HG03575 (cell line): ENCODE measurements around the gene SERAC1.

Experiments used
- ATAC-seq: cut with Tn5 transposase; IDR thresholded peaks from one replicate; pipeline ENCODE4 v1.9.1; 2021; ENCODE audit not compliant: unreplicated experiment, insufficient number of reproducible peaks, low FRiP score; ENCODE audit errors: extremely low read depth

Gene SERAC1

DNA sequence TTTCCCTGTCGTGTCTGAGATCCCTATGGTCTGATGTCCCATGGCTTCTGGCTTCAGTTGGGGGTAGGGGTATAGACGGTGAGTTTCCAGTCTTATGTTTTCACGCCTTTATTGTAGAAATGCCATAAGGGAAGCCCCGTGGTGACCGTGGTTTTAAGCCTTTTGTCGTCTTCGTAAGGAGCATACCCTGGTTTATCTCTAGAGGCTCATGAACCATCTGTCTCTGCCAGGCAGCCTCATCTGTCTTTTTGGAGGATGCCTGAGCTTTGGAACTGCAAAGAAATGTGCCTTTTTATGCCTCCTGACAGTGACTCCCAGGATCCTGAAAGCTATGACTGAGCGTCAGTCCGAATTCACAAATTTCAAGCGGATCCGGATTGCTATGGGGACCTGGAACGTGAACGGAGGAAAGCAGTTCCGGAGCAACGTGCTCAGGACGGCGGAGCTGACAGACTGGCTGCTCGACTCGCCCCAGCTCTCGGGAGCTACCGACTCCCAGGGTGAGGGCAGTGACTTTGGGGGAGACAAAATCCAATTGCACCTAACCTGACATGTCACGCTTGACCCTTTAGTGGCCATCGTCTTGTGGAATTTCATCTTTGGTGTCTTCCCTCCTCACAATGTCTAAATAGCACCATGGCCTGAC is 101.8 kb downstream of the SERAC1 start:
- no peak for ATAC-seq

DNA sequence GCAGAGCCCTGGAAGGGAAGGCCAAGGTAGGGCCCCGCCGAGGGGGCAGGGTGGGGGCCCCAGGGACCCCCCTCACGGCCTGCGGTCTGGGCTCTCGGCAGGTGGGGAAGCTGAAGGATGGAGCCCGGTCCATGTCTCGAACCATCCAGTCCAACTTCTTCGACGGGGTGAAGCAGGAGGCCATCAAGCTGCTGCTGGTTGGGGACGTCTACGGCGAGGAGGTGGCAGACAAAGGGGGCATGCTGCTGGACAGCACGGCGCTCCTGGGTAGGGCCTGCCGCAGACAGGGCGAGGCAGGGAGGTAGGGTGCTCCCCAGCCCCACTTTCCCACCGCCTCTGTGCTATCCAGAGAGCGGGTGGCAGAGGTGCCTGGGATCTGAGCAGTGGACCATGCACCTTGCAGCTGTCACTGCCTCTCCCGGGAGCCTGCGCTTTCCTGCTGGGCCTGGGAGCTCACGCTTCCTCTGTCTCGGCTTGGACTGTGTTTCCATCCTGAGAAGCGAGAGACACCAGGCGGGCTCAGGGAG is 103.3 kb downstream of the SERAC1 start:
- no peak for ATAC-seq

DNA sequence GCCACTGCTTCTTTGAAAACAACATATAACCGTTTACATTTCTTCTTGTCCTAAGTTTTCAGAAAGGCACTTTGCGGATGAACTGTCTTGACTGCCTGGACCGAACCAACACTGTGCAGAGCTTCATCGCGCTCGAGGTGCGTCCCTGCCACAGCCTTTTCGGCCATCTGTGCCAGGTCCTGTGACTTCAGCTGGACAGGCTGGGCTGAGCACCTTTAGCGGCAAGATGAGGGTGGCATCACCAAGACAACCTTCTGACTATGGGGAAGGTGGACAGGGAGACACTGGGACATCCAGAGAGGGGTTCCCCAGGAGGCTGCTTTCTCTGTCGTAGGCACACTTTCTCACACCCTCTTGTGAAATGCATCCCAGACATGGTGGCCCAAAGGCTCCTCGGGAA is 104.3 kb downstream of the SERAC1 start:
- no peak for ATAC-seq

DNA sequence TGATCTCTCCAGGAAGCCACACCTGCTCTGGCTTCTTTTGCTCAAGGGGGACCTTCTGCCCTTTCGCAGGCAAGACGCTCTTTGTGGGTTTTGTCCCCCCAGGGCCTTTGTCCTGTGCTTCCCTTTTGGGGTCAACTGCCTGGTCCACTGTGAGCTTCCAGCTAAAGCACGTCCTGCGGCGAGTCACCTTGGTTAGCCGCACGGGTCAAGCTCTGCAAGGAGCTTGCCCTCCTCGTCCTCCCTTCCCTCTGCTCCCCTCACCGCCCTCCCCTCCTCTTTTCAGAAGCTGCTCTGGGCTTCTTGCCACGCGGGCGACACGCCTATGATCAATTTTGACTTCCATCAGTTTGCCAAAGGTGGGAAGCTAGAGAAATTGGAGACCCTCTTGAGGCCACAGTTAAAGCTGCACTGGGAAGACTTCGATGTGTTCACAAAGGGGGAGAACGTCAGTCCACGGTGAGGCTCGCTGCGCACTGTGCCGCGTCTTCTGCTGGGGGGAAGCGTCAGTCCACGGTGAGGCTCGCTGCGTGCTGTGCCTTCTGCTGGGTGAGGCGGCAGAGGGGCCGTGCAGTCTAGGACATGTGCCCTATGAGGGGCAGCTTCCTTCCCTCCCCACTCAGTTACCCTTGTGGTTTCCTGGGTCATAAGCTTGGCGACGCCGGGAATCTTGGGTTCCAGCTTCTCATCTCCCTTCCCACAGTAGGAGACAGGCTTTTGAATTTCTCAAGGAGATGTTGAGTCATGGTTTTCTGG is 106.2 kb downstream of the SERAC1 start:
- no peak for ATAC-seq

DNA sequence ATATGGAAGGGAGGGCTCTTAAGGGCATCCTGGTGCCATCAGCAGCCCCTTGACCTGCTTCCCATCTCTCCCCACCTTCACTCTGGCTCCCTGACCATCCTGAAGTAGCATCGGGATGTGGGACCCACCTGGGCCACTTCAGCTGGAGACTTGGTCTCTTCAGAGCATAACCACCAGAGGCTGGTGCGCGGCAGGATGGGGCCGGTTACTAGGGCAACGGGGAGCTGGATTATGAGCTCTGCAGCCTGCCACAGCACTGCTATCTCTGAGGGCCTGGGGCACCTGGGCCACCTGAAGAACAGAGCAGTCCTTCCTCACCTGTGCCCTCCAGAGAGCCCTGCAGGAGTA is 106.7 kb downstream of the SERAC1 start:
- ATAC-seq, result no peak

DNA sequence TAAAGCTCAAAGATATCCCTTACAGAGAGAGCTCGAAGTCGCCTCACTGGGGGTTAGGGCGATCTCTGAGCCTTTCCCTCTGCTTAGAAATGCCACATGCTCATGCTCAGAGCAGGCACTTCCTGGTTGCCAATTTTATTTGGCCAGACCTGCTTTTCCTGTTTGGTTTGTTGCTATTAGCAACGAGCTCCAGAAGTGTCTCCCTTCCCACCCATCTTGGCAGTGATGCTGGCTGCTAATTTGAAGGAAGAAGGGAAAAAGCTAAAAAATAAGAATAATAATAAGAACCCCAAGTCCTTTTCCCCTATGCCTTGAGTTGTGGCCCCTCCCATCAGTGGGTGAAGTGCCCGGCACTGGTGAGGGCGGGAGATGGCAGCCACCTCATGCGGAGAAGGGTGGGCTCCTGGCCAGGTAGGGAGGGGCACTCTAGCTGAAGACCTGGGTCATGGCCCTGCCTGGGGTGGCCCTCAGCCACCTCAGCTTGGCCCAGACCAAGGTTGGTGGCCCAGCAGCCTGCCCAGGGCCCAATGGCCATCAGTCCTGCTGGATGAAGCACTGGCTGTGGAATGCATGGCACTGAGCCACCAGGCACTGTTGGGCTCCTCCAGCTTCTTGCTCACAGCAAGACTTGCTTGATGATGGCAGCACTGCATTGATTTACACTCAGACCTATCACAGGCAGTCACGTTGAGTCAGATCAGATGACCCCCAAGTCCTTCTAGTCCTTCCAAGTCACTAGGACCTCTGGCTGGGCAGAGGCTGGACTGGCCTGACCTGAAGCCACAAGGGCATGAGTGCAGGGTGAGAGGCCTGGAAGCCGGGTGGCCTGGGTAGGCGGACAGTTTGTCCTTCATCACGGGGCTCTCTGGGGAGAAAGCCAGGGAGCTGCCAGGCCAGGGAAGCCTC is 107.4 kb downstream of the SERAC1 start:
- ATAC-seq, result no peak
